Measurements from ENCODE around the gene MVB12A. TPM values are rescaled to one million over a fixed set of nuclear protein-coding genes. Genes with fewer than 3 reads are reported as not detected.
A peak's percentile ranks its signal among the peaks of the same experiment; 100 is the strongest.

The MVB12A gene
- total and polyA plus RNA-seq, 2 of the 4 experiments (the other 2 are of a cell fraction): 13.8 to 43.9 TPM

- Histone ChIP-seq H3K14ac (replicated peaks; ENCODE audit: low read depth, low read length) (no peak overlapping the region), H3K36me3 (ENCODE audit: control insufficient read depth, insufficient read depth, low read length) (peaks cover 5% of the 10 kb centered on the region; the same call in 1 of the 2 replicates), H3K4ac (ENCODE audit: low read depth, low read length) (no peak overlapping the region), H3K27ac (ENCODE audit: insufficient read depth, low read length) (no peak overlapping the region), H2BK5ac (ENCODE audit: low read depth, low read length, poor library complexity, severe bottlenecking) (no peak overlapping the region), H3K79me1 (ENCODE audit: low read depth in 1 of 2, low read length in 2 of 2) (peaks cover 5 to 12% of the 10 kb centered on the region in 2 experiments; a peak in 3 of 4 replicates), H3K4me2 (ENCODE audit: low read depth, low read length) (no peak overlapping the region), H3K4me3 (ENCODE audit: insufficient read depth, low read depth, low read length) (no peak overlapping the region), H3K9ac (ENCODE audit: low read depth, low read length) (no peak overlapping the region), H3K56ac (ENCODE audit: extremely low read depth, insufficient read depth, low read length) (no peak overlapping the region), H3K9me3 (ENCODE audit: control insufficient read depth, insufficient read depth, low read length) (no peaks in the 10 kb centered on the region), H4K8ac (ENCODE audit: low read depth in 2 of 2, low read length in 2 of 2) (no peak overlapping the region), H2BK15ac (ENCODE audit: low read depth, low read length) (no peak overlapping the region), H2BK20ac (ENCODE audit: low read depth, low read length) (no peak overlapping the region), H3K27me3 (ENCODE audit: control insufficient read depth, insufficient read depth, low read length) (no peaks in the 10 kb centered on the region), H3K23ac (ENCODE audit: low read depth, low read length) (no peak overlapping the region), H2AFZ (replicated peaks; ENCODE audit: low read length, poor library complexity) (peak overlapping the region; percentile 33), H2AK9ac (replicated peaks; ENCODE audit: low read depth, low read length, poor library complexity) (peak overlapping the region; percentile 42), H2AK5ac (ENCODE audit: low read depth, low read length) (no peak overlapping the region), H3K9me1 (ENCODE audit: insufficient read depth, low read length) (peaks cover 7% of the 10 kb centered on the region; the same call in 1 of the 2 replicates), H2BK120ac (ENCODE audit: low read depth, low read length) (no peak overlapping the region), H3K4me1 (ENCODE audit: control insufficient read depth, insufficient read depth, low read length) (peaks cover 4% of the 10 kb centered on the region; the same call in 1 of the 2 replicates), H4K91ac (ENCODE audit: insufficient read depth, low read depth, low read length) (no peak overlapping the region), H3K18ac (ENCODE audit: low read depth, low read length) (no peak overlapping the region), H4K5ac (ENCODE audit: low read depth, low read length) (no peak overlapping the region), H4K20me1 (ENCODE audit: insufficient read depth, low read length) (no peaks in the 10 kb centered on the region)
- dilution Hi-C loops (cut with HindIII; ENCODE audit: low sequenced_read_pairs, unreplicated experiment) (no loop called here), in situ Hi-C loops (cut with MboI; ENCODE audit: low sequenced_read_pairs) (no loop called here), intact Hi-C loops (cut with micrococcal nuclease) (no loop called here)
- BruUV-seq (replicated peaks): no TSS peak
- WGBS, 2 experiments (ENCODE audit: extremely low coverage in 2 of 2, insufficient read length in 1 of 2): no CpG with 5 or more reads among the region's 20 CpGs
- ATAC-seq (ENCODE audit: low read depth): no peak
- DNase-seq: no peak
- ChIA-PET POLR2A (ENCODE audit: unreplicated experiment) (no interaction called here), CTCF (no interaction called here)
- TF ChIP-seq NFE2L2 (IDR thresholded peaks at IDR 0.05; ENCODE audit: low read depth, low read length): no peak
- no peak for TF ChIP-seq FOS (IDR thresholded peaks at IDR 0.05; ENCODE audit: low read depth, low read length)
- no peak for TF ChIP-seq BHLHE40 (IDR thresholded peaks at IDR 0.05; ENCODE audit: low read depth, low read length)
- TF ChIP-seq ELK1 (IDR thresholded peaks at IDR 0.05; ENCODE audit: borderline replicate concordance, low read depth, low read length): no peak
- no peak for TF ChIP-seq MAZ (IDR thresholded peaks at IDR 0.05; ENCODE audit: borderline replicate concordance, low read depth, low read length)
- TF ChIP-seq POLR2A (IDR thresholded peaks at IDR 0.05; ENCODE audit: low read depth, low read length): no peak
- TF ChIP-seq RCOR1 (IDR thresholded peaks at IDR 0.05; ENCODE audit: insufficient replicate concordance, low read length): no peak
- TF ChIP-seq SMC3 (IDR thresholded peaks at IDR 0.05; ENCODE audit: low read depth, low read length): no peak
- no peak for TF ChIP-seq USF2 (IDR thresholded peaks at IDR 0.05; ENCODE audit: low read depth, low read length)
- no peak for TF ChIP-seq RFX5 (IDR thresholded peaks at IDR 0.05; ENCODE audit: low read depth, low read length)
- no peak for TF ChIP-seq MXI1 (IDR thresholded peaks at IDR 0.05; ENCODE audit: borderline replicate concordance, low read depth, low read length)
- no peak for TF ChIP-seq MAFK (IDR thresholded peaks at IDR 0.05; ENCODE audit: low read depth, low read length)
Observed at GRCh38 chr19:17423429-17424208, 3.8 kb downstream of the MVB12A start.
